ENCODE results near the gene CDH22.

The CDH22 gene

GRCh38 chr20:46214824-46215488 lies 93.3 kb downstream of the CDH22 start:
- DNase-seq (ENCODE audit: low spot score) = peak; percentile 51

GRCh38 chr20:46213946-46214823 lies 94.1 kb downstream of the CDH22 start:
- DNase-seq (ENCODE audit: low spot score) = peak; percentile 72

DNA sequence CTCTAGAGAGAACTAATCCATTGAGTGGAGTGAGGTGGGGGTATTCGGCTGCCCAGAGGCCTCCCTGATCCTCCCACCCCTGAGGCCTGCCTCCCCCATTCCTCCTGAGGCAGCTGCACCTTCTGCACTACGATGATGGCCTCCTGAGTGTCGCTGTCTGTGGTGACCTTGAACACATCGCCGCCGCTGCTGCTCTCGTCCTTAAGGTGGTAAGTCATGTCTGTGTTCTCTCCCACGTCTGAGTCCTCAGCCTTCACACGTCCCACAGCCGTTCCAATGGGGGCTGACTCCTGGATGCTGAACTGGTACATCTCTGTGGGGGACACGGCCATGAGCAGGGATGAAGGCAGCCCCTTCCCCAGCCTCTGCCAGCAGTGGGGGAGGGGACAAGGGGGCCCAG lies 95.4 kb downstream of the CDH22 start:
- DNase-seq (ENCODE audit: low spot score) = no peak

DNA sequence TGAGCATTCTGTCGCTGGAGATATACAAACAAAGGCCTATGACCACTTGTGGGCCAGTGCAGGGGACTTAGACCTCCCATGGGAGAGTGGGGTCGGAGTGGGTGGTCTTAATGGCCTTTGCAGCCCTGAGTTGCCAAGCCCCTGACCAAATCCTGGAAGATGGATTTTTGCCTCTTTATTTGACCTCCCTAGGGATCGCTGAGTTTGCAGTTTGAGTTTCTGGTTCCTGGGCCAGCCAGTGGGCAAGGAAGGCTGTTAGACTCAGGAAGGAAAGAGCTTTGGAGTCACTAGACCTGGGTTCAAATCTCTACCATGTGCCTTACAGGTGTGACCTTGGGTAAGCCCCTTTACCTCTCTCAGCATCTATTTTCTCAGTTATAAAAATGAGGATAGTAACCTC lies 96.0 kb downstream of the CDH22 start:
- DNase-seq (ENCODE audit: low spot score) = no peak

DNA sequence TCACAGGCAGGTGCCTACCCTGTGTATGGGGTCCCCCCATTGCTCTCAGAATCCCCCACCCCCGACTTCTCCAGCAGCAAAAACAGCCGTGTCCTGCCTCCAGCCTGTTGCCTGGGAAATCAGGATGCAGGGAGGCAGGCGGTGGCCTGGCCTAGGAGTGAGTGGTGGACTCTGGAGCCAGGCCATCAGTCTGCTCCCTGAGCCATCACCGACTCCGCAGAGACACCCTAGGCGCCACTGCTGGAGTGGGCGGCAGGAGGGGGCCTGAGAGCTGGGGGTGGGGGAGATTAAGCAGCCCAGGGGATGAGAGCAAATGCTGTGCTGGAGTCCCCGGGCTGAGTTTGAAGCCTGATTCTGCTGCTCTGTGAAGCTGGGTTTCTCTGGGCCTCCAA lies 97.0 kb downstream of the CDH22 start:
- no peak for DNase-seq (ENCODE audit: low spot score)

- DNase-seq (ENCODE audit: low spot score) = no peak
These were observed 97.5 kb downstream of the CDH22 start for GRCh38 chr20:46210672-46211330.

GRCh38 chr20:46209930-46210671 lies 98.2 kb downstream of the CDH22 start:
- DNase-seq (ENCODE audit: low spot score) = no peak

GRCh38 chr20:46207793-46208192 lies 100.5 kb downstream of the CDH22 start:
- DNase-seq (ENCODE audit: low spot score) = no peak

- DNase-seq (ENCODE audit: low spot score) = peak; percentile 64
These were observed 101.2 kb downstream of the CDH22 start for GRCh38 chr20:46206992-46207549.

GRCh38 chr20:46206025-46206424 lies 102.3 kb downstream of the CDH22 start:
- peak; percentile 66 for DNase-seq (ENCODE audit: low spot score)

GRCh38 chr20:46205349-46205748 lies 102.9 kb downstream of the CDH22 start:
- no peak for DNase-seq (ENCODE audit: low spot score)

- DNase-seq (ENCODE audit: low spot score) = no peak
These were observed 103.6 kb downstream of the CDH22 start for GRCh38 chr20:46204594-46205186.

DNA sequence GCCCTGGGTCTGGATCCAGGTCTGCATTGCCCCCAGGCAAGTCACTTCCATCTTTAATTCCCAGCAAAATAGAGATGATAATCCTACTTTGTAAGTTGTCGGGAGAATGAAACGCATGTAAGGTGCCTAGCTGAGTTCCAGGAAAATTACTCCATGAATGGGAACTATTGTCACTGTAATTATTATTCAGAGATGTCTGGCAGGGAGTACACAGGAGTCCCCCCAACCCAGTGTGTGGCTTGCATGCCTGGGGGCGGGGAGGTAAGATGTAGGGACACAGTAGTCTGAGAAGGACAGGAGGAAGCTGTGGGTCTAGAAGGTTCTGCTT lies 104.8 kb downstream of the CDH22 start:
- DNase-seq (ENCODE audit: low spot score) = no peak

GRCh38 chr20:46202766-46203509 lies 105.4 kb downstream of the CDH22 start:
- no peak for DNase-seq (ENCODE audit: low spot score)

DNA sequence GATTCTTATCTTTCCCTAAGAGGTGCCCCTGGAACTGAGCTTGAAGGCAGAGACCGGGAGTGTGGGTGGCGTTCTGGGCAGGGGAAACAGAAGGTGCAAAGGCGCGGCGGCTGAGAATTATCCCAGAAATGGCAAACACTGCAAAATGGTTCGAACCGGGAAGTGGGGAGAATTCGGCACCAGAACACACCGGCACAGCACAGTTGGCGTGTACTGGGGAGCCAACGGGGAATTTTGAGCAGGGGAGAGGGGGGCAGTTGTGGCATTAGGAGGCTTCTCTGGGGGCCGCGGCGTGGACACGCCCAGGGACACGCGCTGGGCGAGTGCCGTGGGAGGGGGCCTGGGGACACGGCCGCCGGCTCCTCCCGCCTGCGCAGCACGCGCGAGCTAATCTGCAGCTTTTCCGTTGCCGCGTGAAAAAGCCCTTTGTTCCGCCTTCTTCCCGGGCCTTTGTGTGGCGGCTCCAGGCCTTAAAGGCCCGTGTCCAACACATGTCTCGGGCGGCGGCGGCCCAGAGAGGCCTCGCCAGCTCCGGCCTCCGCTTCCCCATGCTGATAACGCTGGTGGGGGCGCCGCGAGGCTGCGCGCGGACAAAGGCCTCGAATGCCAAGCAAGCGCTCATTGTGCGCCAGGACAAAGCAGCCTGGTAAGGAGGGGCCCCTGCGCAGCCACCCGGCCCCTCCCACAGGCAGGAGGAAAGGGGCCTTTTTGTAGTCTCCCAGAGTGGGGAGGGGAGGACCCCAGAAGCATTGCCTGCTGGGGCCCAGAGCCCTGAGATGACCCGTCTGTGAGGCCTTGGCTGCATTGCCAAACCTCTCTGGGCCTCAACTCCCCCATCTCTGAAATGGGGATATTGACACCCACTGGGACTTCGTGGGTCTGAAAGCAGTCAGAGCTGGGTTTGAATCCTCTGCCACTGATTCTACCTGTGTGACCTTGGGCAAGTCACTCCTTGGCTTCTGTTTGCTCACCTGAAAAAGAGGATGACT lies 107.4 kb downstream of the CDH22 start:
- no peak for DNase-seq (ENCODE audit: low spot score)

GRCh38 chr20:46199198-46199597 lies 109.1 kb downstream of the CDH22 start:
- no peak for DNase-seq (ENCODE audit: low spot score)

DNA sequence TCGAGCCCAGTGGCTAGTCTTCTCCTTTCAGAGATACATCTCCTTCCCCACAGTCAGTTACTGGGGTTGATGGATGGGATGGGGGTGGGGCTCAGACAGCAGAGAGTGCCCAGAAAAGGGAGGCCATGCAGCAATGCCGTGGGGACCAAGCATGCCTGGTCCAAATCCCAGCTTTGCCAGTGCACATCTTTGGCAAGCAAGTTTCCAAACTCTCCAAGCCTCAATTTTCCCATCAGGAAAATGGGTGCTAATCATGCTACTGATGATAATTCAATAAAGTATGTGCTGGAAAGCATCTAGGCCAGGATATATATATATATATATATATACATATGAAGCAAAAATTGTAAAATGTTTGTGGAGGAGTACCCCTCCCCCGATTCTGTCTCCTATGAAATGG lies 111.3 kb downstream of the CDH22 start:
- DNase-seq (ENCODE audit: low spot score) = no peak

DNA sequence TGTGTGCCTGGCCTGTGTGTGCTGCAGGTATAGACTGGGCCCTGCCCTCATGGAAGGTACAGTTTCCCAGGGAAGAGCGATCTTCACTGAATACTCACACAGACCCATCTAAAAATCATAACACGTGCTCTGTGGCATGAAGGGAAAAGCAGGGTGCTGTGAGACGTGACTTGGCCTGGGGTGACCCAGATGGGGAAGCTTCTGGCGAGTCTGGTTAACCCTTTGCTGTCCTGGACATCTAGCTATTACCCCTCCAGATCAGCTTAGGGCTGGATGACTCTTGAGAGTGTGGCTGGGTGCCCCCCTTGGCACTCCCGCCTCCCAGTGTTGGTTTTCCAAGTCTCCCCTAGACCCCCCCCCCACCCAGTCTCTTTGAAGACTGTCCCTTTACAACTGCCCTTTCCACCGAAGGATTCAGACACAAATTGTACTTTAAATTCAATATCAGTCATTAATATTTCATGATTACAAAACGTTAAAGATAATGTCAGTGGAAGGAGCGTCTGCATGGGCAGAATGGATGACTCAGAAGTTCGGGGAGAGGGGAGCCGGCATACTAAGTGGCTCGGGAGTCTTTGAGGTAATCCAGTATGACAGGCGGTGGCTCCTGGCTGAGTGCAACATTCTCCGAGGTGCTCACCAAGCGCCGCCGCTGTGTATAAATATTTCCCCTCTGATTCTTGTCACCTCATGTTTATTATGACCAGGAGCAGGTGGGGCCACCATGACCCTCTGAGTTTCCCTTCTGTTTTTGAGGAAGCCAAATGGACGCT lies 112.8 kb downstream of the CDH22 start:
- DNase-seq (ENCODE audit: low spot score) = no peak

GRCh38 chr20:46194409-46194808 lies 113.9 kb downstream of the CDH22 start:
- no peak for DNase-seq (ENCODE audit: low spot score)
